HG03280 (cell line): Measurements from ENCODE around the gene SEMA7A.
A peak's percentile ranks its signal among the peaks of the same experiment; 100 is the strongest.
"Not testable (repeated sequence)": the region's sequence is repeated elsewhere in the genome, so short reads cannot be mapped to it uniquely, and the experiment has no call there.

Experiments
- ATAC-seq: cut with Tn5 transposase; IDR thresholded peaks from one replicate; pipeline ENCODE4 v1.9.1; 2021; ENCODE audit warnings: mild to moderate bottlenecking, moderate library complexity; ENCODE audit not compliant: unreplicated experiment

Gene SEMA7A, protein sequence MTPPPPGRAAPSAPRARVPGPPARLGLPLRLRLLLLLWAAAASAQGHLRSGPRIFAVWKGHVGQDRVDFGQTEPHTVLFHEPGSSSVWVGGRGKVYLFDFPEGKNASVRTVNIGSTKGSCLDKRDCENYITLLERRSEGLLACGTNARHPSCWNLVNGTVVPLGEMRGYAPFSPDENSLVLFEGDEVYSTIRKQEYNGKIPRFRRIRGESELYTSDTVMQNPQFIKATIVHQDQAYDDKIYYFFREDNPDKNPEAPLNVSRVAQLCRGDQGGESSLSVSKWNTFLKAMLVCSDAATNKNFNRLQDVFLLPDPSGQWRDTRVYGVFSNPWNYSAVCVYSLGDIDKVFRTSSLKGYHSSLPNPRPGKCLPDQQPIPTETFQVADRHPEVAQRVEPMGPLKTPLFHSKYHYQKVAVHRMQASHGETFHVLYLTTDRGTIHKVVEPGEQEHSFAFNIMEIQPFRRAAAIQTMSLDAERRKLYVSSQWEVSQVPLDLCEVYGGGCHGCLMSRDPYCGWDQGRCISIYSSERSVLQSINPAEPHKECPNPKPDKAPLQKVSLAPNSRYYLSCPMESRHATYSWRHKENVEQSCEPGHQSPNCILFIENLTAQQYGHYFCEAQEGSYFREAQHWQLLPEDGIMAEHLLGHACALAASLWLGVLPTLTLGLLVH

DNA sequence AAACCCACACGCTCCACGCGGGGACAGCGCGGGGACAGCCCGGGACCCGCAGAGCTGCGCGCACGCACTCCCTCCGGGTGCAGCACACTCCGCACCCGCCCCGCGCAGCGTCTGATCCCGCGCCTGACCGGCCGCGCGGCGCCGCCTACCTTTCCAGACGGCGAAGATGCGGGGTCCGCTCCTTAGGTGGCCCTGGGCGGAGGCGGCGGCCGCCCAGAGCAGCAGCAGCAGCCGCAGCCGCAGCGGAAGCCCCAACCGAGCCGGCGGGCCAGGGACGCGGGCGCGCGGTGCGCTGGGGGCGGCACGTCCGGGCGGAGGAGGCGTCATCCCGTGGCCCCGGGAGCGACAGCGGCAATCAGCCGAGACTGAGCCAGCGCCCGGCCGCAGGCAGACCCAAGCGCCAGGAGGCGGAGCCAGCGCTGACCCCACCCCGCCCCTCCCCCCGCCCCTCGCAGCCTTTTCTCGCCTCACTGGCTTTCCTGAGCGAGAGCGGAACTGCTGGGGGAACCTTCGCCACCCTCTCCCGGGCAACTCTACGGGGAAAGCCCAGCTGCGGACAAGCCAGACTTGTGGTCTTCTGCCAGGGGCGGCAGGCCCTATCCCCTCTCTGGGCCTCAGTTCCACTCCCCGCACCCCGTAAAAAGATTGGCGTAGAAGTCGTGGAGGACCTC is at the start of gene SEMA7A:
Gene SEMA7A (minus strand): TSS at position 367 of the 671 bp plus-strand sequence. CDS start 40 bp downstream, at position 327.
- ATAC-seq: peak; percentile 75

DNA sequence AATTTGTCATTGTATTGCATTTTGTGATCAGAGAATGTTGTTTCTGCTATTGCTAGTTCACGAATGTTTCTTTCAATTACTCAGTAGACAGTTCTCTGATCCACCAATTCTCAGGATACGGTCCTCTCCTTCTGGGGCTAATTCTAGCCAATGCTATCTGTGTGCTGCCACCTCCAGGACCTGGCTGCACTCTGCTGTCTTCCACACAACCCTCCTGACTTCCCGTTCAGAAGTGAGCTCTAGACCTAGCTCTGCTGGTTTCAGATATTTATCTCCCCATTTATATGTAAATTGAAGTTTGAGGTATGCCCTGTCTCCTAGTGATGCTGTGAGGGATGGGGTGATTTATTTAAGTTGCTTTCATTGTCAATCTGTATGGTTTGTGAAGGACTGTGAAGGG is 48.9 kb upstream of the SEMA7A start:
- ATAC-seq: no peak

DNA sequence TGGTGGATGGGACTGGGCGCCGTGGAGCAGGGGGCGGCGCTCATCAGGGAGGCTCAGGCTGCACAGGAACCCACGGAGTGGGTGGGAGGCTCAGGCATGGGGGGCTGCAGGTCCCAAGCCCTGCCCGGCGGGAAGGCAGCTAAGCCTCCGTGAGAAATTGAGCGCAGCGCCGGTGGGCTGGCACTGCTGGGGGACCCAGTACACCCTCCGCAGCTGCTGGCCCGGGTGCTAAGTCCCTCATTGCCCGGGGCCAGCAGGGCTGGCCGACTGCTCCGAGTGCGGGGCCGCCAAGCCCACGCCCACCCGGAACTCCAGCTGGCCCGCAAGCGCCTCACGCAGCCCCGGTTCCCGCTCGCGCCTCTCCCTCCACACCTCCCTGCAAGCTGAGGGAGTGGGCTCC is 46.6 kb upstream of the SEMA7A start:
- not testable (repeated sequence) for ATAC-seq

DNA sequence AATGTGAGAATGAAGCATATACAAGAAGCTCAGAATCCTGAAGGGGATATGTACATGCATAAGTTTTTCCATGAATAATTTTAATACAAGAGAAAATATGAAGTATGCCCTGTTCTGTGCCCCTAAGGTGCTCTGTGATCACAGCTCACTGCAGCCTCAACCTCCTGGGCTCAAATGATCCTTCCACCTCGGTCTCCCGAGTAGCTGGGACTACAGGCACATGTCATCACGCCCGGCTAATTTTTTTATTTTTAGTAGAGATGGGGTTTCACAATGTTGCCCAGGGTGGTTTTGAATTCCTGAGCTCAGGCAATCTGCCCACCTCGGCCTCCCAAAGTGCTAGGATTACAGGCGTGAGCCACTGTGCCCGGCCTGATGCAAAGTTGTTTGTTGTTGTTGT is 37.9 kb upstream of the SEMA7A start:
- not testable (repeated sequence) for ATAC-seq

DNA sequence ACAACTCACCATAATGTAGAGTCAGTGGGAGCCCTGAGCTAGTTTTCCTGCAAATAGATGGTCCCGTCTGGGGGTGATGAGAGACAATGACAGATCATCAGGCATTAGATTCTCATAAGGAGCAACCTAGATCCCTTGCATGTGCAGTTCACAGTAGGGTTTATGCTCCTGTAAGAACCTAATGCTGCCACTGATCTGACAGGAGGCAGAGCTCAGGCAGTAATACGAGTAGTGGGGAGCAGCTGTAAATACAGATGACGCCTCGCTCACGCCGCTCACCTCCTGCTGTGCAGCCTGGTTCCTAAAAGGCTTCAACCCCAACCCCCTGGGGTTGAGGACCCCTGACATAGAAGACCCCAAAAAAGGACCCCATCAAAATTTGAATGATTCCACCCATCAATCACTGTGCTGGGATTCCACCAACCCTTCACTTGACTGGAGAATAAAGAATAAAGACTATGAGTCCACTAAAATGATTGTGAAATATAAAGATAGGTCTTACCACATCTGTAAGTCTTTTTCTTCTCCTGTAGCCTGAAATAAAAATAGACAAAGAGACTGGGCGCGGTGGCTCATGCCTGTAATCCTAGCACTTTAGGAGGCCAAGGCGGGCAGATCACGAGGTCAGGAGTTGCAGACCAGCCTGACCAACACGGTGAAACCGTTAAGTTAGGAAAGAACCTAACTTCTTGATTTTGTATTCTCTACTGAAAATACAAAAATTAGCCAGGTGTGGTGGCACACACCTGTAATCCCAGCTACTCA is 37.1 kb upstream of the SEMA7A start:
- no peak for ATAC-seq

DNA sequence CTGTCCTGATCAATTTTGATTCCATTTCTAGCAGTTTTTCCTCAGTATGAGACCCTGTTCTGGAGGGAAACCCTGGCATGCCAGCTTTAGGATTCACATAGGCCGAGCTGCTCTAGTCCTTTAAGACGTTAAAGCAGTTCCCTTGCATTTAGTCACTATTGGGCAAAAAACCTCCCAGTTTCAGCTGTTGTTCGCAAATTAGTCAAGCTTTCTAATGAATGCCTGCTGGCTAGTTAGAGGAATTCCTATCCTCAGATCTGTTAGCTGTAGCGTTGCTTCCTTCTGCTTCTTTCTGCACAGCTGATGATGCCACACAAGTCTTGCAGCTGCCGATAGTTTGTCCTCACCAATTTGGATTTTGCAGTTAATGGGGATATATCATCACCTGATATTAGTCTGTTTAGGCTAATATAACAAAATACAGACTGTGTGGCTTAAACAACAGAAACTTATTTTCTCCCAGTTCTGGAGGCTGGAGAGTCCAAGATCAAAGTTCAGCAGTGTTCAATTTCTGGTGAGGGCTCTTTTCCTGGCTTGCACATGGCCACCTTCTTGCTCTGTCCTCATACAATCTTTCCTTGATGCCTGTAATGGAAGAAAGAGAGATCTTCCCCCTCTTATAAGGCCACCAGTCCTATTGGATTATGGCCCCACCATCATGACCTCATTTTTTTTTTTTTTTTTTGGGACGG is 34.7 kb upstream of the SEMA7A start:
- no peak for ATAC-seq

DNA sequence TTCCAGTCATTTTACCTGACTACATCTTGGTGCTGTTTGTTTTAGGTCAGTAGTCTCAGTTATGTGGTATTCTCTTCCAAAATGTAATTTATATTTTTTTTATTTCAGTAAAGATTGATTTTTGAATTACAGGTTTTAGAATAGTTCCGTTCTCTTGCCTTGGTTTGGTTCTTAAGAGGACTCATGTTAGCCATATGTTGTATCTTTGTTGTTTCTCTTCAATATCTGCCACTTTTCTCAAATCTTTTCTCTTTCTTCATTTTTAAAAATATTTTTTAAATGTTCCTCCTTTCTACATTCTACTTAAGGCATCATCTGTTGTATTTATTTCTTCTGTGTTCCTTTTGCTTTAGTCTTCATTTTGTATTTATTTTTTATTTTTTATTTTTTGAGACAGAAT is 32.8 kb upstream of the SEMA7A start:
- no peak for ATAC-seq

DNA sequence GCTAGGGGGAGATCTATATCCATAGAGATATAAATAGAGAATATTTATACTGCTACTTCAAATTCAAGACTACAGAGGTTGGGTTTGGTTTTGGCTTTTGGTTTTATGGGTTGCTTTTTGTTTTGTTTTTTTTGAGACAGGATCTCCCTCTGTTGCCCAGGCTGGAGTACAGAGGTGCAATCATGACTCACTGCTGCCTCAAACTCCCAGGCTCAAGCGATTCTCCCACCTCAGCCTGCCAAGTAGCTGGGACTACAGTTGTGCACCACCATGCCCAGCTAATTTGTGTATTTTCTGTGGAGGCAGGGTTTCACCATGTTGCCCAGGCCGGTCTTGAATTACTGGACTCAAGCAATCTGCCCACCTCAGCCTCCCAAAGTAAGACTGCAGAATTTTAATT is 31.1 kb upstream of the SEMA7A start:
- no peak for ATAC-seq

DNA sequence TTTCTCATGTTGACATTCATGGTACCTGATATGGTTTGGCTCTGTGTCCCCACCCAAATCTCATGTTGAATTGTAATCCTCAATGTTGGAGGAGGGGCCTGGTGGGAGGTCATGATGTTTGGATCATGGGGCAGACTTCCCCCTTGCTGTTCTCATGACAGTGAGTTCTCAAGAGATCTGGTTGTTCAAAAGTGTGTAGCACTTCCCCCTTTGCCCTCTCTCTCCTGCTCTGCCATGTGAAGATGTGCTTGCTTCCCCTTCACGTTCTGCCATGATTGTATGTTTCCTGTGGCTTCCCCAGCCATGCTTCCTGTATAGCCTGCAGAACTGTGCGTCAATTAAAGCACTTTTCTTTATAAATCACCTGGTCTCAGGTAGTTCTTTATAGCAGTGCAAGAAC is 30.5 kb upstream of the SEMA7A start:
- no peak for ATAC-seq

DNA sequence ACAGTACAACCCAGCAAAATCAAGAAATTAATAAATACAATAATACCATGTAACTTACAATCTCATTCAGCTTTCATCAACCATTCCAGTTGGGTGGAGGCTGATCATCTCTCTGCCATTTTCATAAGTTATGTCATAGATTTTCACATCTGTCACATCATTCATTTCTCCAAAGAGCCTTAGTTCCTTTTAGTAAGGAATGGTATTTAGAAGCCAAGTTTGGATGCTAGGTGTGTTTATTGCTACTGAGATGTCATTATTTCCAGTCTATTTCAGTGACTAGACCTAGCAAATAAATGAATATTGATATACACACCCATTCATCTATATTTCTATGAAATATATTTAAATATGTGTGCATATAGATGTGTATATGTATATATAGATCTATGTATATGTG is 29.9 kb upstream of the SEMA7A start:
- no peak for ATAC-seq

DNA sequence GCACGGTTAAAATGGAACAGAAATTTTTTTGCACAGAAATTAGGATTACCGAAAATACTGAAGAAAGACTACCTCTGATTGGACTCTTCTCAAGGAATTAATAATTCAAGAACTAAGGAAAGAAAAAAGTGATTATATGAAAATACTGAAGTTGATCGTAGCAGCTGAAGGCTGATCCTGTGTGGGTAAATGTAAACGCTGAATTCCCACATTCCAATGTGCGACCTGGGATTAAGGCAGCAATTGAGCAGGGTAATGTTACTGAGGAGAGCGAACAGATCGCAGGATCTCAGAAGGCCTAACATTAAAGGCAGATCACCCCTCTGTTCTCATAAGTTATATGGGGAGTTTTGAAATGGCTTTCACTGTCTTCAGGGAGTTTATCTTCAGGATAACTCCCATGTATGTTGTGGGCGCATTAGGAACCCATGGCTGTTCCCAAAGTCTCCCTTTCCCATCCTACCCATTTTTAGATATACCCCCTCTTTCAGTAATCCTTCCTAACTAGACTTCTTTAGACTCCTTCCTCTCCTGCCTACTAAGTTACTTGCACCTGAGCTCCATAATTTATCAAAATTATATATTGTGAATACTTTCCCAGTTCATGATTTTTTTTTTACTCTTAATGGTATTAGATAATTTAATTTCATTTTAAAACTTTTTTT is 28.2 kb upstream of the SEMA7A start:
- no peak for ATAC-seq

DNA sequence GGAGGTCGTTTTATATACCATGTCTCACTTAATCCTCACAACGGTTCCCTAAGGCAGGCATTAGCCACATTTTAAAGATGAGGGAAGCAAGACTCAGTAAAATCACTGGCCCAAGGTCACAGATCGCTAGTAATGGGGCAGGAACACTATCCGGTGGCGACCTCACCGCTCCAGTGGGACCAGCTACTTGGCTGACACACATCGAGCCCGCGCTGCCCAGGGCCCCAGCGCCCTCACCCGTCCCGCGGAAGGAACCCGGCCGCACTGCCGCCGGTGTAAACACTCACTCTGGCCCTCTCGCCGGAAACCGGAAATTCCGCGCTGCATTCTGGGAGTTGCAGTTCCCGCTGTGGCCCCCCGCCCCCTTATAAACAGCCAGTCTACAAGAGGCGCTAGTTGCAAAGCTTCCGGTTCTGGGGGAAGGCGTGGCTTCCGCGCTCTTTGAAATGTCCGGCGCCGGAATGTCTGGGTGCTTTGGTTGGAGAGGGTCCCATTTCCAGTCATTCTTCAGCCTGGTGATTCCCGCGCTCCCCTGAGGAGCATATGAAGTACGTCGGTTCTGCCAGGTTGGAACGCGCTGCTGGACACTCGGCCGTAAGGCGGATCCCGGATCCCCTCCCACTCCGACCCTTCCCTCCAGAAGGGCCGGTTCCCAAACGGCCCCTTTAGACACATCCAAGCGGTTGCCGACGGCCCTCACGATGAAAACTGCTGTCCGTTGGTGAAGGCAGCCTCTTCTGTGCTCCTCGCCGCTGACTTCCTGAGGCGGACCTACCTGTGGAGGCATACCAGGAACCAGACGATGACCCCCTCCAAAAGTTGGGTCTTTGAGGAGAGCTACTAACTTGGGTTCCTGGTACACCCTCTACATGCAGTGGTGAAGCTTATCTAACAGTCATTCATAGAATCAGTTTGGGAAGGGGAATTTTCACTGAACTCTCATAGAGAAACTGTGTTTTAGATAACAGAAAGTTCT is 27.4 kb upstream of the SEMA7A start, which contains the start of gene UBL7:
Gene UBL7 (minus strand): TSS at position 290 of the 976 bp plus-strand sequence. CDS start 2,293 bp downstream, outside the sequence.
- ATAC-seq: peak; percentile 84

DNA sequence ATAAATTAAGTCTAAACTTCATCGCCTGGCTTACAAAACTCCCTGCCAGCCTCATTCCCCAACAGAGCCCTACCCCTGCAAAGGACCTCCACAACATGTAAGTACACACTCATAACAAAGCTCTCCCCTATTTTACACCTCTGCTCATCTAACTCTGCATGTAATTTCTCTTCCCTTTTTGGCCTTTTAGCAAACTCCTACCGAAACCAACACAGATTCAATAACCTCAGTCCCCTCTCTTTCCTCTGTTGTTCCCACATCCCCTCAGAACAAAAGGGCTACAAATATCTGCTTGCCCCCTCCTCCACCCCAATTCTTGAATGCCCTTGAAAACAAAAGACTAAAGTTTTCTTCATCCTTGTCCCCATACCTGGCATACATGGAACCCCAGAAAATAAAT is 26.5 kb upstream of the SEMA7A start:
- ATAC-seq: peak; percentile 9

DNA sequence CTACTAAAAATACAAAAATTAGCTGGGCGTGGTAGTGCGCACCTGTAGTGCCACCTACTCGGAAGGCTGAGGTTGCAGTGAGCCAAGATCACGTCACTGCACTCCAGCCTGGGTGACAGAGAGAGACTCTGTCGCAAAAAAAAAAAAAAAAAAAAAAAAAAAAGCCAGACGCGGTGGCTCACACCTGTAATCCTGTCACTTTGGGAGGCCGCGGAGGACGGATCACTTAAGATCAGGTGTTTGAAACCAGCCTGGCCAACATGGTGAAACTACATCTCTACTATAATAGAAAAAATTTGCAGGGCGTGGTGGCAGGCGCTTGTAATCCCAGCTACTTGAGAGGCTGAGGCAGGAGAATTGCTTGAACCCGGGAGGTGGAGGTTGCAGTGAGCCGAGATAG is 26.0 kb upstream of the SEMA7A start:
- ATAC-seq: not testable (repeated sequence)

DNA sequence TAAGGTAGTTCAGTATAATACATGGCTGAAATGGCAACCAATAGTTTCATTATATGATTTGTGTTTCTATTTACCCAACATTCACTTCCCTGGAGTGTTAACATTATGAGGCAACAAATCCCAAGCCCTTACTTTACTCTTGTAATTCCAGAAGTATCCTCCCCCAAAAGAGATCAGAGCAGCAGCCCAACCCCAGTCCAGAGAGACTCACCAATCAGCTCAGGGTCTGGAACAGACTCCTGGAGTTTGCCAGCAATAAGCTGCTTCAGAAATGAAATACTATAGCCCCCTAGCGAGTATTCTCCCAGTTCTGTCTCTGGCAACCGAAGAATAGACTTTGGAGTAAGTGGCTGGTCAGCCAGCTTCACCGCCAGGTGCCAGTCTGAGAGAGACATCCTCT is 24.7 kb upstream of the SEMA7A start:
- no peak for ATAC-seq

DNA sequence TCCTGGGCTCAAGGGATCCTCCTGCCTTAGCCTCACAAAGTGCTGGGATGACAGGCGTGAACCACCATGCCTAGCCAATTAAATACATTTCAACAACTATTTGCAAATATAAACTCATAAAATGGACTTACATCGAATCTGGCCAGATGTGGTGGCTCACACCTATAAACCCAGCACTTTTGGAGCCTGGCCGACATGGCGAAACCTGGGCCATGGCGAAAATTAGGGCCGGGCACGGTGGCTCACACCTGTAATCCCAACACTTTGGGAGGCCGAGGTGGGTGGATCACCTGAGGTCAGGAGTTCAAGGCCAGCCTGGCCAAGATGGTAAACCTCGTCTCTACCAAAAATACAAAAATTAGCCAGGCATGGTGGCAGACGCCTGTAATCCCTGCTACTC is 23.3 kb upstream of the SEMA7A start:
- not testable (repeated sequence) for ATAC-seq

DNA sequence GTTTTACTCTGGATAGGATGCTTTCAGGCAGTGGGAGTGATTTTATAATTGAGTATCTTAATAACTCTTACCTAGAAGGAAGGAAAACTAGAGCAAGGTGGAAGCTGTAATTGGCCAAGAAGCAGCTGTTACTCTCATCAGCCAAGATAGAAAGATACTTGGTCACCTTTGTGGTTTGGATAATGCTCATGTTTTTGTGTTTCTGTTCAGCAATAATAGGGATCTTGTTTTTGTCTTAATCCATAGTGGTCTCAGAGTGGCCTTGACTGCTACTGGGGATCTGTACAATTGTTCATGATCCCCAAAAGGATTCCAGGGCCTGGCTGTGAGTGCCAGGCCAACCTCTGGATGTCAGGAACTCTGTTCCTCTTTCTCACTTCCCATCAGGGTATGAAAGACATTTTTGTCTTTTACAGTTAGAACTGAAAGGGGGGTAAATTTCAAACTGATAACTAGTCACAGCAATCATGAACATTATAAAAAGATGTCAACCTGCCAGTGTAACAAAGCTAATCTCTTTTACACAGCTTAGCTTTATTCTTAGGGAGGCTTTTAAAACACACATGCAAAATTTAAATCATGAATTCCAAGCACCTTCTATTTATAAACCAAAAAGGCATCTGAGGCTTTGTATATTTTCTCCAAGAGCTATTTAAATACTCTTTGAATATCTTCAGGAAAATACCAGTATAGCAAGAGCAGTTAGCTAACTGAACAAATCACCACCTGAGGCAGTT is 21.2 kb upstream of the SEMA7A start:
- ATAC-seq: no peak
